ENCODE data around the gene MPO.

DNA sequence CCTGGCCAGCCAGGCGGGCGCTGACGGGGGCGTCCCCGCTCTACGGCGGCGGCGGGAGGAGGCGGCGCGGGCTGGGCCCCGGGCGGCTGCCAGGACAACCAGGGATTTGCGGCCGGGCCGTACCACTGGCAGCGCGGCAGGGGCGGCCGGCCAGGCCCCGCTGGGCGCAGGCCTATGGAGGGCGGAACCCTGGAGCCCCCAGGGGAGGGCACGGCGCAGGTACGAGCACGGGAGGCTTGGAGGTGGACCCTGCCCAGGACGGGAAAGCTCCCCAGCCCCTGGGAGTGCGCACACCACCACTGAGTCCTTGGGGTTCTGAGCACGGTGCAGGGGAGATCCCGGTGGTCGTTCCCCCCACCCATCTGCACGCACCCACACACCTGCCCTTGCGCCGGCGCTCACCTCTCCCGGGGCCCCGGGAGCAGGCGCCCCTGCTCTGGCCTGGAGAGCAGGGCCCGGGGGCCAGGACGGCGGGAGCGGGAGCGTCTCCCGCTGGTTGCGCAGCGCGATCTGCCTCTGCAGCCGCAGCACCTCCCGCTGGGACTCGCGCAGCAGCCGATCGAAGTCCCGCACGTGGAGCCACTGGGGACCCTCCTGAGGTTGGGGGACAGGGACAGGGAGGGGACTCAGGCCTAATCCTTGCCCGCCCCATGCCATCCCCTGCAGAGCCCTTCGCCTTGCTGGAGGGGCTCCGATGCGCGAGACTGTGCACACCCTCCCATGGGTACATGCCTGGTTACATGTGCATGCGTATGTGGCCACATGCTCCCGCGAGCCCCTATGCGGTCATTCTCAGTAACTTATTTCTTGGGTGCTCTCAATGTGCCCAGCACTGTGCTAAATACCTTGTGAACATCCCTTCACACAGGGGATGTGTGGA lies 43.9 kb upstream of the MPO start:
- TF ChIP-seq, protein P1, sequence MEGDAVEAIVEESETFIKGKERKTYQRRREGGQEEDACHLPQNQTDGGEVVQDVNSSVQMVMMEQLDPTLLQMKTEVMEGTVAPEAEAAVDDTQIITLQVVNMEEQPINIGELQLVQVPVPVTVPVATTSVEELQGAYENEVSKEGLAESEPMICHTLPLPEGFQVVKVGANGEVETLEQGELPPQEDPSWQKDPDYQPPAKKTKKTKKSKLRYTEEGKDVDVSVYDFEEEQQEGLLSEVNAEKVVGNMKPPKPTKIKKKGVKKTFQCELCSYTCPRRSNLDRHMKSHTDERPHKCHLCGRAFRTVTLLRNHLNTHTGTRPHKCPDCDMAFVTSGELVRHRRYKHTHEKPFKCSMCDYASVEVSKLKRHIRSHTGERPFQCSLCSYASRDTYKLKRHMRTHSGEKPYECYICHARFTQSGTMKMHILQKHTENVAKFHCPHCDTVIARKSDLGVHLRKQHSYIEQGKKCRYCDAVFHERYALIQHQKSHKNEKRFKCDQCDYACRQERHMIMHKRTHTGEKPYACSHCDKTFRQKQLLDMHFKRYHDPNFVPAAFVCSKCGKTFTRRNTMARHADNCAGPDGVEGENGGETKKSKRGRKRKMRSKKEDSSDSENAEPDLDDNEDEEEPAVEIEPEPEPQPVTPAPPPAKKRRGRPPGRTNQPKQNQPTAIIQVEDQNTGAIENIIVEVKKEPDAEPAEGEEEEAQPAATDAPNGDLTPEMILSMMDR (IDR thresholded peaks at IDR 0.05), result no peak
- TF ChIP-seq POLR2A (IDR thresholded peaks at IDR 0.05), result no peak
